22Rv1 (cell line): ENCODE results near the gene IFT81.
"Not testable (repeated sequence)": the region's sequence is repeated elsewhere in the genome, so short reads cannot be mapped to it uniquely, and the experiment has no call there.

ENCODE experiments used
- H3K27ac ChIP-seq: fragments of 450-650 bp; 2 replicates; pipeline ENCODE4 v1.5.1; 2017
- CTCF ChIP-seq: fragments of 450-650 bp; IDR thresholded peaks from 2 replicates; pipeline ENCODE4 v1.5.1; 2017; ENCODE audit warnings: mild to moderate bottlenecking
- ZFX ChIP-seq: fragments of 450-650 bp; IDR thresholded peaks from 2 replicates; pipeline ENCODE4 v1.6.1; 2017; ENCODE audit warnings: antibody characterized with exemption, borderline replicate concordance

IFT81 gene

DNA sequence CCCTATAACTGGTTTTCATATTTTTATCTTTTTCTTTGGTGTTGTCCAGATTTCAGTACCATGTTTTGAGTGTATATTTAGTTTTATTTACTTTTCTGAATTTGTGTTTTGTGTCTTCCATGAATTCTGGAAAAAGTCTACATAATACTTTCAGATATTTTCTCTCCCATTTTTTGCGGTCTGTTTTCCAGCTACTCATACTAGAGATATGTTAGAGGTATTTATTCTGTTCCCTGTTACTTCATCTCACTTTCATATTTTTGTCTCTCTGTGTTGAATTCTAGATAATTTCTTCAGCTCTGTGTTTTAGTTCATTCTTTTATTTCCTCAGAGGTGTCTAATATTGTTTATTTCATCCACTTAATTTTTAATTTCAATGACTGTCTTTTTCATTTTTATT lies 74.2 kb downstream of the IFT81 start:
- no peak for TF ChIP-seq ZFX
- no peak overlapping the region for H3K27ac ChIP-seq

GRCh38 chr12:110199339-110200123 lies 75.4 kb downstream of the IFT81 start:
- no peak for TF ChIP-seq CTCF
- no peak for TF ChIP-seq ZFX
- no peak overlapping the region for H3K27ac ChIP-seq

DNA sequence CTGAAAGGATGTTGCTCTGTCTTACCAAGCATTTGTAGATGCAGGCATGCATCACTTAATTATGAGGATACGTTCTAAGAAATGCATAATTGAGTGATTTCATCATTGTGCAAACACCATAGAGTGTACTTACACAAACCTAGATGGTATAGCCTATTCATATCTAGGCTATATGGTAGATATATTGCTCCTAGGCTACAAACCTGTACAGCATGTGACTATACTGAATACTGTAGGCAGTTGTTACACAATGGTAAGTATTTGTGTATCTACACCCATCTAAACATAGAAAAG lies 75.9 kb downstream of the IFT81 start:
- H3K27ac ChIP-seq: no peak overlapping the region
- TF ChIP-seq ZFX: no peak
- TF ChIP-seq CTCF: no peak

GRCh38 chr12:110201995-110202394 lies 77.8 kb downstream of the IFT81 start:
- H3K27ac ChIP-seq: no peak overlapping the region
- TF ChIP-seq CTCF (no peak), ZFX (no peak)

GRCh38 chr12:110203546-110203945 lies 79.4 kb downstream of the IFT81 start:
- TF ChIP-seq CTCF (no peak), ZFX (no peak)
- H3K27ac ChIP-seq: no peak overlapping the region

- no peak overlapping the region for H3K27ac ChIP-seq
- TF ChIP-seq CTCF (no peak), ZFX (no peak)
Observed at GRCh38 chr12:110205931-110206330, 81.8 kb downstream of the IFT81 start.

DNA sequence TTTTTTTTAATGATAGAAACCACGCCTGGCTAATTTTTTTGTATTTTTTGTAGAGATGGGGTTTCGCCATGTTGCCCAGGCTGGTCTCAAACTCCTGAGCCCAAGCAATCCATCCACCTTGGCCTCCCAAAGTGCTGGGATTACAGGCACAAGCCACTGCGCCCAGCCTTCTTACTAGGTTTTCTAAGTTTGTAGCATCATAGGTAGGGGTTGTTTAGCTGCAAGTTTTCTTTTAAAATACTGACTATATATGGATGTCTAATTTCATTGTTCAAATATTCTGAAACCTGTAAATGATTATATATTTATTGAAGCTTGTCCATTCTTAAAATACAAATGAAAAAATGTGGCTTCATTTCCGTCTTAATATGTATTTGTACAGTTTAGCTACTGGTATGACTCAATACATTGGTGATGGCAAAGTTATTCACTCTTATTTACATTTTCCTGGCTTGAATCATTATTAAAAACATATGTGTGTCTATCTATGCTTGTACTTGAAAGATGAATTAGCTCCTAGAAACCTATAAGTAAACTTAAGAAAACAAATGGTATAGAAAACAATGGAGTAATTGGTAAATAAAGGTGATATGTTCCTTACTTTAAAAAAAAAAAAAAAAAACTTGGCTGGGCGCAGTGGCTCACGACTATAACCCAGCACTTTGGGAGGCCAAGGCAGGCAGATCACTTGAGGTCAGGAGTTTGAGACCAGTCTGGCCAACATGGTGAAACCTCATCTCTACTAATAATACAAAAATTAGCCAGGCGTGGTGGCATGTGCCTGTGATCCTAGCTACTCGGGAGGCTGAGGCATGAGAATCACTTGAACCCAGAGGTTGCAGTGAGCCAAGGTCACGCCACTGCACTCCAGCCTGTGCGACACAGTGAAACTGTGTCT lies 87.7 kb downstream of the IFT81 start:
- not testable (repeated sequence) for H3K27ac ChIP-seq

DNA sequence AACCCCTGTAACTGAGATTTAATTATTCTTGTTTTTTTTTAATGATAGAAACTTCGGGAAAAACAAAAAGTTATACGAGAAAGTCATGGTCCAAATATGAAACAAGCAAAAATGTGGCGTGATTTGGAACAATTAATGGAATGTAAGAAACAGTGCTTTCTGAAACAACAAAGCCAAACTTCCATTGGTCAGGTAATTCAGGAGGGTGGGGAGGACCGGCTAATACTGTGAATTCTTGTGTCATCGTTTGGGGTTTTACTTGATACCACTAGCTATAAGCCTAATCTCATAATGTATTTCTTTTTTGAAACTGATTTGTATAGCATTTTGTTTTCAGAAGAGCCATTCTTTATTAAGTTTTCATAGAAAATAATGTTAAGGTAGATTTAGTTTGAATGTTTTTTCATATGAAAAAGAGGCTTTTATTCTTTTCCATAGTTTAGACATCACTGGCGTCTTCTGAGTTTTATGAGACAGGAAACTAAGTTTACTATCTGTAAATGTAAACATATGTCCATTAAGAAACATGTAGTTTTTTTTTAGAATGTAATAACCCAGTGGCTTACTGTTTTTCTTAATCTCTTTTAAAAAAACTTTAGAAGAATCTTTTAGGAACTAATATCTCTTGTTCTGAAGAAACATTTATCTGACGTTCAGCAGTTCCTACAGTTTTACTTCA lies 94.0 kb downstream of the IFT81 start:
- H3K27ac ChIP-seq: no peak overlapping the region
- TF ChIP-seq ZFX (no peak), CTCF (no peak)
